ENCODE results near the gene C19orf33.
A peak's percentile ranks its signal among the peaks of the same experiment; 100 is the strongest.

The C19orf33 gene

DNA sequence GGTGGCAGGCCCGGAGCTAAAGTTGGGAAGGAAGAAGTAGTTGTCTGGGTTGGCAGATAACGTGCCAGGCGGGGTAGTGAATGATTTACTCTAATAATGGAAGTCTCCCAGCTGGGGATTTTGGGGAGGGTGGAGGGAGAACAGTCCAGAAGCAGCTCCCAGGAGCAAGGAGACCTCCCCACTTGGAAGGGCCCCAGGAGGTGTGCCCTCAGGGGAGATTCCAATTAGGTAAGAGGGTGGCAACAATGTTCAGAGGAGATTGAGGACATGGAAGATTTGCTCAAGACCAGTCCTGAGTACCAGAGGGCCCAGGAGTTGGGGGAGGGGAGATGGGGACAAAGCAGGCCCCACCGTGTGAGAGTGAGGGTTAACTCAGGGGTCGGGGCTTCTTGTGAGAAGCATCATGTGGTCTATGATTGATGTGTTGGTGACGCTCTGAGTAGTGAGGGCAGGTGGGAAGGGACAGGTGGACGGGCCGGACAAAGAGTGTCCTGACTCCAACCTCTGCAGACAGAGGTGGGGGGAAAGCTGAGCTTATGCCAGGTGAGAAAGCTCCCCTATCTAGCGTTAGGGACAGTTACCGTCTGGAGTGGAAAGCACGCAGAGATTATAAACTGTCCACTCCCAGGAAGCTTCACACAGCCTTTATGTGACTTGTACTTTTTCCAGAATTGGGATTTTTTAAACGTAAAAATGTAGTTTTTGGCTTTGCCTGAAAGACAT is 36.1 kb upstream of the C19orf33 start:
- no peaks in the 10 kb centered on the region for H3K9me2 ChIP-seq (replicated peaks; ENCODE audit: low read depth, low read length)
- no peaks in the 10 kb centered on the region for H3K9me3 ChIP-seq (ENCODE audit: insufficient read depth, low read depth, low read length)
- no peak overlapping the region for H2AFZ ChIP-seq (ENCODE audit: low read length)
- peaks cover 11% of the 10 kb centered on the region for H3F3A ChIP-seq (ENCODE audit: low read depth)
- peaks cover 78% of the 10 kb centered on the region for H3K79me2 ChIP-seq (ENCODE audit: insufficient read depth, low read length)
- peaks cover 46% of the 10 kb centered on the region for H4K20me1 ChIP-seq (ENCODE audit: insufficient read depth, low read length, poor library complexity, severe bottlenecking)
- no peaks in the 10 kb centered on the region for H3K36me3 ChIP-seq (ENCODE audit: insufficient read depth, low read length)
- H3K4me1 ChIP-seq (ENCODE audit: insufficient read depth, low read length, poor library complexity, severe bottlenecking) = peaks cover 59% of the 10 kb centered on the region
- no peaks in the 10 kb centered on the region for H3K27me3 ChIP-seq (ENCODE audit: insufficient read depth, low read length, poor library complexity, severe bottlenecking)
- peak overlapping the region; percentile 88 for H3K4me3 ChIP-seq (ENCODE audit: low read length, poor library complexity, severe bottlenecking)
- H3K4me2 ChIP-seq (ENCODE audit: low read depth, low read length, poor library complexity, severe bottlenecking) = peak overlapping the region; percentile 99
- no peak for TF ChIP-seq EZH2phosphoT487 (IDR thresholded peaks at IDR 0.05; ENCODE audit: borderline replicate concordance)
- TF ChIP-seq, protein P1, sequence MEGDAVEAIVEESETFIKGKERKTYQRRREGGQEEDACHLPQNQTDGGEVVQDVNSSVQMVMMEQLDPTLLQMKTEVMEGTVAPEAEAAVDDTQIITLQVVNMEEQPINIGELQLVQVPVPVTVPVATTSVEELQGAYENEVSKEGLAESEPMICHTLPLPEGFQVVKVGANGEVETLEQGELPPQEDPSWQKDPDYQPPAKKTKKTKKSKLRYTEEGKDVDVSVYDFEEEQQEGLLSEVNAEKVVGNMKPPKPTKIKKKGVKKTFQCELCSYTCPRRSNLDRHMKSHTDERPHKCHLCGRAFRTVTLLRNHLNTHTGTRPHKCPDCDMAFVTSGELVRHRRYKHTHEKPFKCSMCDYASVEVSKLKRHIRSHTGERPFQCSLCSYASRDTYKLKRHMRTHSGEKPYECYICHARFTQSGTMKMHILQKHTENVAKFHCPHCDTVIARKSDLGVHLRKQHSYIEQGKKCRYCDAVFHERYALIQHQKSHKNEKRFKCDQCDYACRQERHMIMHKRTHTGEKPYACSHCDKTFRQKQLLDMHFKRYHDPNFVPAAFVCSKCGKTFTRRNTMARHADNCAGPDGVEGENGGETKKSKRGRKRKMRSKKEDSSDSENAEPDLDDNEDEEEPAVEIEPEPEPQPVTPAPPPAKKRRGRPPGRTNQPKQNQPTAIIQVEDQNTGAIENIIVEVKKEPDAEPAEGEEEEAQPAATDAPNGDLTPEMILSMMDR (conservative IDR thresholded peaks at IDR 0.05; ENCODE audit: low read length) = no peak
- H3K9ac ChIP-seq (ENCODE audit: low read depth, low read length, poor library complexity, severe bottlenecking) = peak overlapping the region; percentile 98

DNA sequence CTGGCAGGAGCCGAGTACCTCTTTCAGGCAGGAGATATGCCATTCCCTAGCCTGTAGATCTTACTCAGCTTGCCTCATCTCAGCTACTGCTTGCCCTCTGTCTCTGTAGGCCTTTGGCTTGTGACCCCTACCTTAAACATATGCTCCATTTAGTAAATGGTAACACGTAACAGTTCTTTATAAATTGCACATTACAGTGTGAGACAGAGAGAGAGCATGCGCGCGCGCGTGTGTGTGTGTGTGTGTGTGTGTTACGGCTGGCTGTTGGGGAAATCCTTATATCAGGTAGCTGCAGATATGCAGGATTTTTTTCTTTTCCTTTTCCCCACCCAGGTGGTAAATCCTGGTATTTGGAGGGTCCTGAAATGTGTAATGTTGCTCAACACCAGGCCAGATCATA is 35.5 kb upstream of the C19orf33 start:
- Histone ChIP-seq H2AFZ (ENCODE audit: low read length) (no peak overlapping the region), H3K4me1 (ENCODE audit: insufficient read depth, low read length, poor library complexity, severe bottlenecking) (peaks cover 59% of the 10 kb centered on the region), H3K9me2 (replicated peaks; ENCODE audit: low read depth, low read length) (no peaks in the 10 kb centered on the region), H3K27me3 (ENCODE audit: insufficient read depth, low read length, poor library complexity, severe bottlenecking) (no peaks in the 10 kb centered on the region), H3K36me3 (ENCODE audit: insufficient read depth, low read length) (no peaks in the 10 kb centered on the region), H3K4me2 (ENCODE audit: low read depth, low read length, poor library complexity, severe bottlenecking) (peak overlapping the region; percentile 99), H3K79me2 (ENCODE audit: insufficient read depth, low read length) (peaks cover 84% of the 10 kb centered on the region), H3K9ac (ENCODE audit: low read depth, low read length, poor library complexity, severe bottlenecking) (peak overlapping the region; percentile 98), H3K4me3 (ENCODE audit: low read length, poor library complexity, severe bottlenecking) (peak overlapping the region; percentile 88), H4K20me1 (ENCODE audit: insufficient read depth, low read length, poor library complexity, severe bottlenecking) (peaks cover 46% of the 10 kb centered on the region), H3K9me3 (ENCODE audit: insufficient read depth, low read depth, low read length) (no peaks in the 10 kb centered on the region), H3F3A (ENCODE audit: low read depth) (peaks cover 11% of the 10 kb centered on the region)
- TF ChIP-seq EZH2phosphoT487 (IDR thresholded peaks at IDR 0.05; ENCODE audit: borderline replicate concordance) = no peak
- TF ChIP-seq, protein P1 (conservative IDR thresholded peaks at IDR 0.05; ENCODE audit: low read length) = no peak

DNA sequence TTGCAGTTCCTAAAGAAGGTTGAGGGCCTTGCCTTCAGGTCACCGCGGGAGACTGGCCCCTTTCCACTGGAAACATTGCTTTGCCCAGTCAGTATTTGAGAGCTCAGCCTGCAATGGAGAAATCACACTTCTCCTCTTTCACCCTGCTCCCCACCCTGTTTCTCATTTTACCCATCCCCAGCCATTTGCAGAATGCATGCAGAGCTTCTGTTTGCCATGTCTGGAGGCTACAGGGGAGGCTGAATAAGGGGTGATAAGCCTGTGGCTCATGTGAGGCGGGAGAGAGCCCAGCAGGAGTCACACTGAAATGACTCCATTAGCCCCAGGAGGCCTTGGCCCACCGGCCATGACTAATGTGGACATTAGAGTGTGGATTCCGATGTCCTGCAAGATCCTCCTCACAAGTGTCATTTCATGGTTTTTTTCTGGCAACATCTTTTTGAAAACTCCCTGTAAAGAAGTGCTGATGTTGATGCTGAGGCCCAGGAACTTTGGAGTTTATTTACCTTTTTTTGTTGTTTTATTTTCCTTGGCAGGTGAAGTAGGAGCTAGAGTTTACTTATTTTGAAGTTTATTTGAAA is 33.4 kb upstream of the C19orf33 start:
- peaks cover 2% of the 10 kb centered on the region; the same call in 1 of the 2 replicates for H3F3A ChIP-seq (ENCODE audit: low read depth)
- TF ChIP-seq EZH2phosphoT487 (IDR thresholded peaks at IDR 0.05; ENCODE audit: borderline replicate concordance) = no peak
- TF ChIP-seq, protein P1 (conservative IDR thresholded peaks at IDR 0.05; ENCODE audit: low read length) = no peak
- no peaks in the 10 kb centered on the region for H3K9me2 ChIP-seq (replicated peaks; ENCODE audit: low read depth, low read length)
- H2AFZ ChIP-seq (ENCODE audit: low read length) = no peak overlapping the region
- H3K9ac ChIP-seq (ENCODE audit: low read depth, low read length, poor library complexity, severe bottlenecking) = peak overlapping the region; percentile 10
- H3K4me1 ChIP-seq (ENCODE audit: insufficient read depth, low read length, poor library complexity, severe bottlenecking) = peaks cover 47% of the 10 kb centered on the region
- H3K79me2 ChIP-seq (ENCODE audit: insufficient read depth, low read length) = peaks cover 97% of the 10 kb centered on the region
- no peak overlapping the region for H3K4me3 ChIP-seq (ENCODE audit: low read length, poor library complexity, severe bottlenecking)
- H4K20me1 ChIP-seq (ENCODE audit: insufficient read depth, low read length, poor library complexity, severe bottlenecking) = peaks cover 57% of the 10 kb centered on the region
- H3K27me3 ChIP-seq (ENCODE audit: insufficient read depth, low read length, poor library complexity, severe bottlenecking) = no peaks in the 10 kb centered on the region
- no peaks in the 10 kb centered on the region for H3K9me3 ChIP-seq (ENCODE audit: insufficient read depth, low read depth, low read length)
- no peaks in the 10 kb centered on the region for H3K36me3 ChIP-seq (ENCODE audit: insufficient read depth, low read length)
- peak overlapping the region; percentile 42 for H3K4me2 ChIP-seq (ENCODE audit: low read depth, low read length, poor library complexity, severe bottlenecking)
